Measurements from ENCODE around the gene GID8.
A peak's percentile ranks its signal among the peaks of the same experiment; 100 is the strongest.

GID8 gene

GRCh38 chr20:62938105-62938888 is at the start of gene GID8:
Gene GID8, plus strand, starts transcription at chr20:62938147. Its CDS starts 3,356 bp downstream, at chr20:62941503.
- no peak for DNase-seq (ENCODE audit: low read depth in 1 of 2, low spot score in 1 of 2)

DNA sequence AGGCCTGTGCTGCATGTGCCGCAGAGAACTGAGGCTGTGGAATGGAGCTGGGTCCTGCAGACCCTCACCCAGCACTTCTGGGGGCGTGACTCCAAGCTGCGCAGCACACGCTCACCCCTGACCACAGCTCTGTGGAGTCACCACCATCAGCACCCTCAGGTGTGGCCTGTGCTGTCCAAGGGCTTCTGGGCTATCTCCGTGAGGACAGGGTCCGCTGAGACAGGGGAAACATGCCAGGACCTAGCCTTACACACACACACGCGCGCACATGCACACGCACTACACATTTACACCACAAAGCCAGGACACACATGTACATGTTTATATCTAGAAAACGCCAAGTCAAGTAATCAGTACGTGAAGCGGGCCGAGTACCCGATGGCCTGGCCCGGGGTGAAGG is 49.5 kb upstream of the GID8 start:
- DNase-seq (ENCODE audit: low read depth in 1 of 2, low spot score in 1 of 2), result no peak

DNA sequence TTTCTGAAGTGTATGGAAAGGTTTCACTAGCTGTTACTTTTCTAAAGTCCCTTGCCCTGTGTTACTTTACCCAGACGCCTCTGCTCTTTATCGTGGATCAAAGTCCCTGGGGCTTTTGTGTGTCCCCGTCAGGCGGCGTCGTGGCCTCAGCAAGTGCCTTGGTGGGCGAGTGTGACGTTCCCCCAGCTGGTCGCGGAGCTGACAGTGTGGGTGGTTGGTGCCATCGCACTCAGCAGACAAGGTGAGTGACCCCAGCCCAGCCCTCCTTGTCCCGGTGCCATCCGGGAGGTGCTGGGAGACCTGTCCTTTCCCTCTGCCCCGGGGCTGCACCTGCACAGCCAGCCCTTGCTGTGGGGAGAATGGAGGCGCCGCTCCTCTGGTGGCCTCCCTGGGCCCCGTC is 49.0 kb upstream of the GID8 start:
- no peak for DNase-seq (ENCODE audit: low read depth in 1 of 2, low spot score in 1 of 2)

DNA sequence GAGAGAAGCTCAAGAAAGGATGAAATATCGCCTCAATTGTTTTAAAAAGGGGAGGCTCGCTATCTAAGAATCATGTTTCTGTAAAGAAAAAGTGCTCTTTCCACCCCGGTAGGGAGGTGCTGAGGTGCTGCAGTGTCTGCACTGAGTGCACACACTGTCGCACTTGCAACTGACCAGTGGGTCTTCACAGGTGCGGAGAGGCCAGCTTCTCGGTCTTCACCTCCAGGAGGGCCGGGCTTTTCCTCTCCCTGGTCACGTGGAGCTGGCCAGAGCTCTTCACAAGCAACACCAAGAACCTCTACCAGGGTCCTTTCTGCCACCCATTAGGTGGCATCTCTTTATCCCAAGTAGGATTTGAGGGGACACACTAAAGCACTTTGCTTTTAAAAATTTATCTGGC is 48.5 kb upstream of the GID8 start:
- no peak for DNase-seq (ENCODE audit: low read depth in 1 of 2, low spot score in 1 of 2)

DNA sequence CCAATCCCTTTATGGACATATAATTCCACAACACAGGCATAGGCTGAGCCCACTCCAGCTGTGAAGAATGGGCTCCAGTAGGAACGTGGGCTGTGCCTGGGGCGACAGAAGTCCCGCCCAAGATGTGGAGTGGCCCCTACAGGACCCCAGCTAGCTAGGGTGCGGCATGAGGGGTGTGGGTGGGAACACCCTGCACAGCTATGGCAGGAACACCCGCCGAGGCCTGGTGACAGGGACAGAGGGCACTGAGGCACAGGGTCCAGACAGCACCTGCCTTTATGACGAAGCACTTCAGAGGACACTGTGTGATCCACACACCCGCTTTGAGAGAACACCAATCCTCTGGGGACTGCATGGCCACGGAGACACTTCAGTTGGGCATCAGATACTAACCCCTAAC is 48.1 kb upstream of the GID8 start:
- no peak for DNase-seq (ENCODE audit: low read depth in 1 of 2, low spot score in 1 of 2)

GRCh38 chr20:62890444-62890843 is 47.5 kb upstream of the GID8 start:
- no peak for DNase-seq (ENCODE audit: low read depth in 1 of 2, low spot score in 1 of 2)

DNA sequence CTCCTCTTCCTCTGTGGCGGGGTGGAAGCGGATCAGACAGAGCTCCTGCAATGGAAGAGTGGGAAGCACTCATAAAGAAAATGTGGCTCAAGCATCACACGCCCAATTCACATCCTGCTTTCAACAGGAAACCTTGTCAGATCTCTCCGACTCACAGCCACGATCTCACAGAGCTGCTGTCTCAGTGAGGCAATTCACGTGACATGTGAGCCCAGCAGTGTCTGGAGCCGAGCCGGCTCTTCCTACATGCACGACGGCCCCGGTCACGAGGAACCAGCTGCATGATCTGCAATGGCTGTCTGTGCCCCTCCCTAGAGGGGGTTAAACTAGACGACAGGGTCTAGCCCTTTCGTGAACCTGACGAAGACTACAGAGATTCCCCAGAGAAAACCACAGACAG is 46.8 kb upstream of the GID8 start:
- DNase-seq (ENCODE audit: low read depth in 1 of 2, low spot score in 1 of 2), result no peak

DNA sequence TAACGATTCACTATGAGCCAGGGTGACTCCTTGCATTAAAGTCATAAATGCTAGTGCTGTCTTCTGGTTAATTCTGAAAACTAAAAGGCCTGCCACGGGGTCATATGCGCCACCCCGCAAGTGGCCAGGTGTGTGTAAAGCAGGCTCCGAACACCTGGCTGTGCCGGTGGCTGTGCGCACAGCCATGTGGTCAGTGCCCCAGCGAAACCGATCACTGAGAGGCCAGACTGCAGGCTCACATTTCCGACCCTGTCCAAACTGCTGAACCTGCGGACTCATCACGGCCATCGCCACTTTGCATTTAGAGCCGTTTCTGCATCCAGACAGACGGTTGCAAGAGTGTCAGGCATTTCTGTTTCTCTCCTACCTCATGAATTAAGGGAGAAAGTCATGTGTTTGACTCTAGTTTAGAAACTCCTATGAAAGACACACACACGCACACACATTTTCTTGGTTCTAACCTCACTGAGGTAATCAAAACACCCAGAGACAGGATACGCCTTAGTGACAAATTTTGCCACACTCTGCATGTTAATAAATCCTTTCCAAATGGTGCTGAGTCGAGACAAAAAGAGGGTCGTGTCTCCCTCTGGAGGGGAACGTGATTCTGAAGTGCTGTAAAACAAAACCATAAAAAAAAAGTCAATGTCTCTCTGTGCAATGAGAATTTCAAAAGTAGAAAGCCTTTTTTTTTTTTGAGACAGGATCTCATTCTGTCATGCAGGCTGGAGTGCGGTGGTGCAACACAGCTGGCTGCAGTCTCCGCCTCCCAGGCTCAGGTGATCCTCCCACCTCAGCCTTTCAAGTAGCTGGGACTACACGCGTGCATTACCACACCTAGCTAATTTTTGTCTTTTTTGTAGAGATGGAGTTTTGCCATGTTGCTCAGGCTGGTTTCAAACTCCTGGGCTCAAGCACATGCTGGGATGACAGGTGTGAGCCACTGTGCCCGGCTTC is 45.3 kb upstream of the GID8 start:
- no peak for DNase-seq (ENCODE audit: low read depth in 1 of 2, low spot score in 1 of 2)

GRCh38 chr20:62893700-62894099 is 44.2 kb upstream of the GID8 start:
- no peak for DNase-seq (ENCODE audit: low read depth in 1 of 2, low spot score in 1 of 2)

DNA sequence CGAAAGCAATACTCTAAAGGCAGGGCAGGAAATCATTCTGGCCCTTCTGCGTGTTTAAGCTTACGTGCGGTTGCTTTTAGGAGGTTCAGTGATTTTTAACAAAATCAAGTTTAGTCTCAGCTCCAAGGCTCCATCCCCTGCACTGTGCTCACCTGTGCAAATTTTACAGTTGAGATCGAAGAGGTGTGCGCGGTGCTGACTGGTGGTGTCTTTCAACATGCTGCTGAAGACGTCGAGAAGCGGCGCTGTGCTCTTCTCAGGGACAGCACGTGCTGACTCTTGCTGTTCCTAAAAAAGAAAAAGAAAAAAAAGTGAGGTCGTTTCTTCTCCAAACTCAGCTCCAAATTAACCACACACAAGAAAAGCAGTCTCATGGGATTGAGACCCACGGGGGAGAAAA is 43.7 kb upstream of the GID8 start:
- no peak for DNase-seq (ENCODE audit: low read depth in 1 of 2, low spot score in 1 of 2)

GRCh38 chr20:62895539-62895938 is 42.4 kb upstream of the GID8 start:
- DNase-seq (ENCODE audit: low read depth in 1 of 2, low spot score in 1 of 2), result no peak

- DNase-seq (ENCODE audit: low read depth in 1 of 2, low spot score in 1 of 2), result no peak
Observed at GRCh38 chr20:62896526-62896925, 41.4 kb upstream of the GID8 start.

GRCh38 chr20:62897666-62898065 is 40.3 kb upstream of the GID8 start:
- no peak for DNase-seq (ENCODE audit: low read depth in 1 of 2, low spot score in 1 of 2)

GRCh38 chr20:62898093-62898964 is 39.6 kb upstream of the GID8 start:
- DNase-seq (ENCODE audit: low read depth in 1 of 2, low spot score in 1 of 2), result no peak

- no peak for DNase-seq (ENCODE audit: low read depth in 1 of 2, low spot score in 1 of 2)
Observed at GRCh38 chr20:62898970-62899632, 38.8 kb upstream of the GID8 start.

DNA sequence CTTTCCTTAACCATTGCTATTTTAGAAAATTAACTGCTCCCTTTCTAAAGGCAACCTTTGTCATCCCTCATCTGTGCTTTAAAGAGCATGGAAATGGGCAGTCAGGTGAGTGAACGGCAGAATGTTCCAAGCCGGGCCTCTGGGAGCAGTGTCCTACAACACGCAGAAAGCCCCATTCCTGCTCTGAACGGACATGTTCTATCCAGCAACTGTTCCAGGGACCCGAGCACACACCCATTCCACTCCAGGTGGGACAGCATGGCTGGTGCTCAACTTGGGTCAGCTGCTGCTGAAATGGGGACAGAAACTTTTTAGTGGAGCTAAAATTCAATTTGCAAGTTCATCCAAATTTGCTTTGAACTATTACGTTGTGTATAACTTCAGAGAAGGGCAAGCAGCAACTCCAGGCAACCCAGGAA is 38.3 kb upstream of the GID8 start:
- DNase-seq (ENCODE audit: low read depth in 1 of 2, low spot score in 1 of 2), result no peak

DNA sequence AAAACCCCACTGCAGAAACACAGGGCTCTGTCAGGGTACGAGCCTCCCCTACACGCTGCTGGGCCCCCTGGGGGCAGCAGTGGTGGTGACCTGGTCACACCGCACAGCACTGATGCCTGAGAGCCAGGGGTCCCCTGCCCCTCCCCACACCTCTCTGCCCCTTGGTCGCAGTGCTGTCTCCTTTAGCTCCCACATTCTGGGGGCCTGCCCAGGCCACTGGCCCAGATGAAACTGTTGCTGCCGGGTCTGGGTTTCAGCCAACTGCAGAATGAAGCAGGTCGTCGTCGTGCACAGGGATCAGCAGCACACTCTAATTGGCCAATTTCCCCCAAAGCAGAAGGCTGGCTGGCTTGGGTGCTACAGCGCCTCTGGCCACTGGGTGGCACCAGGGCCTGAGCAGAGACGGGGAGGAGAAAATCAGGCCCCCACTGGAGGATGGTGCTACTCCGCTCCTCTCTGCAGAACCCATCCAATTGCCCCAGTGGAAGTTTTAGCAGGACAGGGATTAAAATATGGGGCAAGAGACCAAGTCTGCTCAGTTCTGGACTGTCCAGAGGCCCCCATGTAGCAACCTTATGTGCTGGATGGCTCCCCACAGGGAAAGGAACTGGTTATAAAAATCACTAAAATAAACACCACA is 37.8 kb upstream of the GID8 start:
- DNase-seq (ENCODE audit: low read depth in 1 of 2, low spot score in 1 of 2), result peak; percentile 61 to 62

DNA sequence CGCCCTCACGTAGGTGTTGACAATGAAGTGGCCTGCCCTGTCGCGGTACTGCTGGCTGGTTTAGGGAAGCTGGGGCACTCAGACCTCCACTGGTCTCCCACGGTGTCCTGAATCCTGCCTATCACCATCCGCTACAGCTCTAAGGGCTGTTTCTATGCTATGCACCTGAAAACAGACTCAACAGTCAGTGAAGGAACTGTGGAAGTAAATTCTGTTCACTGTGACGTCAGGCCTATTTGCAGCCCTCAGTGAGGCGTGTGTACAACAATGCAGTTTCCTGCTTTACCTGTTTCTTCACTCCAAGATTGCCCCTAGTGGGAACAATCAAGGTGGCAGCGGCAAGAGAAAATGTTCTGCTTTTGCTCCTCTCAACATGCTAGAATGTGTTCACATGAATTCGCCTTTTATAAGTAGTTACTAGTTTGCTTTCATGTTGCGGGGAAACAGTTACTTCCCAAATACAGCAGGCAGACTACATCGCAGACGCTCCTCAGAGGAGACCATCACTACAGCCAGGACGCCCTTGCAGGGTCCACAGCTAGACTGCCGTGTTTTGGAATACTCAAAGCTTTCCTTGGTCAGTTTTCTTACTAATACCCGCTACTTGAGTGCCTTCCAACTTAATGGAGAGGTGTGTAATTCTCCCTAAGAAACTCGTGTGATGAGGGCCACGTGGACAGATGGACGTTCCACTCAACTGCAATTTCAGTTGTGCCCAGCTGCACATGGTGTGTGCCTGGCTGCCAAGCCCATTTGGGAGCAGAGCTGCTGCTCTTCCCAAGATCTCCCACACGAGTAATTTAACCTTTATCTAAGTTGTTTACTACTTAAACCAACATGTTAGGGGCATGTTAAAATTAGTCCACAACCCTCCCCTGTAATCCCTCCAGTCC is 37.0 kb upstream of the GID8 start:
- no peak for DNase-seq (ENCODE audit: low read depth in 1 of 2, low spot score in 1 of 2)

- no peak for DNase-seq (ENCODE audit: low read depth in 1 of 2, low spot score in 1 of 2)
Observed at GRCh38 chr20:62901891-62902290, 36.1 kb upstream of the GID8 start.

Measured in stimulated activated CD4-positive, alpha-beta T cell treated with anti-CD3 and anti-CD28 coated beads, Interleukin-15, amount 100 ng/mL, for 1 hour (primary cell).